GM12892 (cell line): ENCODE data around the gene FBXW7.

Source experiments
- POLR2A ChIP-seq: IDR thresholded peaks from 2 replicates; pipeline ENCODE4 v1.6.1; 2011; ENCODE audit warnings: low read depth, low read length, control low read depth
- POLR2AphosphoS5 ChIP-seq: IDR thresholded peaks from 2 replicates; pipeline ENCODE4 v1.6.1; 2011; ENCODE audit warnings: low read depth, low read length, control low read depth

GRCh38 chr4:152488246-152488645, 47.6 kb downstream of the FBXW7 start:
- TF ChIP-seq POLR2A (no peak), POLR2AphosphoS5 (no peak)
